Measurements from ENCODE around the gene VGF. TPM values are rescaled to one million over a fixed set of nuclear protein-coding genes. Genes with fewer than 3 reads are reported as not detected.

Gene VGF
- total RNA-seq, 1 donor from 2014 or later: 4.2 TPM

DNA sequence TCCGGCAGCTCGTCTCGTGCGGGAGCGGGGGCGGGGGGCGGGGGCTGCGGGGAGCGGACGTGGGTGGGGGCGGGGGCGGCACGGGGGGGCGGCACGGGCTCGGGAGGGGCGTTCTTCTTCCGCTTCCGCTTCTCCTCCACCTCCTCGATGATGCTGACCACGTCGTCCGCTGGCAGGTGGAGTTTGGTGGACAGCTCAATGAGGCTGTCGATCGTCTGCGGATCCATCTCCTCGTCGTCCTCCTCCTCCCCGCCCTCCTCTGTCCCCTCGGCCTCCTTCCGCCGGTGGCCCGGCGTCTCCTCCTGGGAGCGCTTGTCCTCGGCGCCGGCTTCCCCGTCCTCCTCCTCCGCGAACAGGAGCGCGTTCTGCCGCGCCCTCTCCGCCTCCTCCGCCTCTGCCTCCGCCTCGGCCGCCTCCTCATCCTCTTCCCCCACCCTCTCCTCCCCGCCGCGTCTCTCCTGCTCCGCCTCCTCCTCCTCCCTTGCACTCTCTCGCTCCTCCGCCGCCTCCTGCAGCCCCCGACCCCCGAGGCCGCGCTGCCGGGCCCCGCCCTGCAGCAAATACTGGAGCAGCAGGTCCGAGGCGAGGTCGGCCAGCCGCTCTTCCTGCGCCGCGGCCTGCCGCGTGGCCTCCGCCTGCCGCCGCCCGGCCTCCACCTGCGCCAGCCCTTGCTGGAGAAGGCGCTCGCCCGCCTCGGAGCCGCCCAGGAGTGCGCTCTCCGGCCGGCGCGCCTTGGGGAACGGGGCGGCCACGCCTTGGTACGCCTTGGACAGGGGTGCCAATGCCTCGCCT is 1.9 kb downstream of the VGF start:
- Mint-ChIP-seq H3K9me3 (no peaks in the 10 kb centered on the region), H3K27me3 (peaks cover 42% of the 10 kb centered on the region), H3K4me1 (ENCODE audit: unreplicated experiment) (peaks cover 27% of the 10 kb centered on the region), H3K4me3 (peak overlapping the region; percentile 86), H3K36me3 (peaks cover under 1% of the 10 kb centered on the region), H3K27ac (no peak overlapping the region)
- TF ChIP-seq, protein P1, sequence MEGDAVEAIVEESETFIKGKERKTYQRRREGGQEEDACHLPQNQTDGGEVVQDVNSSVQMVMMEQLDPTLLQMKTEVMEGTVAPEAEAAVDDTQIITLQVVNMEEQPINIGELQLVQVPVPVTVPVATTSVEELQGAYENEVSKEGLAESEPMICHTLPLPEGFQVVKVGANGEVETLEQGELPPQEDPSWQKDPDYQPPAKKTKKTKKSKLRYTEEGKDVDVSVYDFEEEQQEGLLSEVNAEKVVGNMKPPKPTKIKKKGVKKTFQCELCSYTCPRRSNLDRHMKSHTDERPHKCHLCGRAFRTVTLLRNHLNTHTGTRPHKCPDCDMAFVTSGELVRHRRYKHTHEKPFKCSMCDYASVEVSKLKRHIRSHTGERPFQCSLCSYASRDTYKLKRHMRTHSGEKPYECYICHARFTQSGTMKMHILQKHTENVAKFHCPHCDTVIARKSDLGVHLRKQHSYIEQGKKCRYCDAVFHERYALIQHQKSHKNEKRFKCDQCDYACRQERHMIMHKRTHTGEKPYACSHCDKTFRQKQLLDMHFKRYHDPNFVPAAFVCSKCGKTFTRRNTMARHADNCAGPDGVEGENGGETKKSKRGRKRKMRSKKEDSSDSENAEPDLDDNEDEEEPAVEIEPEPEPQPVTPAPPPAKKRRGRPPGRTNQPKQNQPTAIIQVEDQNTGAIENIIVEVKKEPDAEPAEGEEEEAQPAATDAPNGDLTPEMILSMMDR (conservative IDR thresholded peaks at IDR 0.05): no peak
- no peak for DNase-seq (ENCODE audit: extremely low spot score, unreplicated experiment)

DNA sequence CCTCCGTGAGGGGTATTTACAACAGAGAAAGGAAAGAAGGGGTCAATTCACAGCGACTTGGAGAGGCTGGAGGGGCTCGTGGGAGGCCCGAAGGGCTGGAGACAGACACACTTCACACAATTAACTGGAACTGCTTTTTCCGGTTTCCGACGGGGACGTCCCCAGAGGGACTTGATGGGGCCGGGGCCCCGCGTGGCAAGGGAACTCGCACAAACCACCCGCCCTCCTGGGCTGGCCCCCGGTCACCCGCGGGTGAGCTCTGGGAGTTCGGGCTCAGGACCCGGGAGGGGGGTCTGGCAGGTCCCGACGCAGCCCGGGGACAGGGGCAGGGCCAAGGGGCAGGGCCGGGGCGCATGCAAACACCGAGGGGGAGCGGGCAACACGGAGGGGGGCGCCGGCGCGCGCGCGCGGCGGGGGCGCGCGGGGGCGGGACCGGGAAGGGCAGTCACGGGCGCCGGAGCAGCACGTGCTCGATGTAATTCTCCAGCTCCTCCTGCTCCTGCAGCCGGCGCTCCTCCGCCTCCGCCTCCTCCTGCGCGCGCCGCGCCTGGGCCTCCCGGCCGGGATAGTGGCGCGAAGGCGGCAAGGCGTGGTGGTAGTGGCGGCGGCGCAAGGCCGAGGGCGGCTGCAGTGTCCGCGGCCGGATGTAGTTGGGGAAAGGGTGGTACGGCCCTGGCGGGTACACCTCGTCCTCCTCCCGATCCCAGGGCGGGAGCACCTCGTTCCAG is 2.7 kb downstream of the VGF start:
- peak overlapping the region; percentile 92 for H3K27ac Mint-ChIP-seq
- H3K36me3 Mint-ChIP-seq: peaks cover 4% of the 10 kb centered on the region
- peaks cover 22% of the 10 kb centered on the region for H3K4me1 Mint-ChIP-seq (ENCODE audit: unreplicated experiment)
- TF ChIP-seq, protein P1 (conservative IDR thresholded peaks at IDR 0.05): no peak
- H3K27me3 Mint-ChIP-seq: peaks cover 34% of the 10 kb centered on the region
- no peak for DNase-seq (ENCODE audit: extremely low spot score, unreplicated experiment)
- no peaks in the 10 kb centered on the region for H3K9me3 Mint-ChIP-seq
- H3K4me3 Mint-ChIP-seq: peak overlapping the region; percentile 83

- H3K27ac Mint-ChIP-seq: peak overlapping the region; percentile 92
Observed at GRCh38 chr7:101161692-101162471, 3.5 kb downstream of the VGF start.

GRCh38 chr7:101160910-101161309 is 4.5 kb downstream of the VGF start:
- TF ChIP-seq, protein P1 (conservative IDR thresholded peaks at IDR 0.05): no peak
- Mint-ChIP-seq H3K9me3 (no peaks in the 10 kb centered on the region), H3K4me3 (peak overlapping the region; percentile 71), H3K27ac (peak overlapping the region; percentile 92), H3K36me3 (peaks cover 10% of the 10 kb centered on the region), H3K4me1 (ENCODE audit: unreplicated experiment) (peaks cover 11% of the 10 kb centered on the region), H3K27me3 (peaks cover 19% of the 10 kb centered on the region)
- no peak for DNase-seq (ENCODE audit: extremely low spot score, unreplicated experiment)

More at GRCh38 chr7:101161692-101162471, 3.5 kb downstream of the VGF start:
- Mint-ChIP-seq H3K36me3 (peaks cover 8% of the 10 kb centered on the region), H3K4me1 (ENCODE audit: unreplicated experiment) (peaks cover 15% of the 10 kb centered on the region), H3K4me3 (peak overlapping the region; percentile 83), H3K27me3 (peaks cover 26% of the 10 kb centered on the region), H3K9me3 (no peaks in the 10 kb centered on the region)
- TF ChIP-seq, protein P1 (conservative IDR thresholded peaks at IDR 0.05): no peak
- no peak for DNase-seq (ENCODE audit: extremely low spot score, unreplicated experiment)
